Spleen (tissue), 11 donors: Measurements from ENCODE around the gene THUMPD3. TPM values are rescaled to one million over a fixed set of nuclear protein-coding genes. Genes with fewer than 3 reads are reported as not detected.

ENCODE experiments used
- DNase-seq: peaks from one replicate; pipeline ENCODE4 v3.0.0-alpha.2; 2020
- H3K27ac ChIP-seq, 8 donors: fragments of 200-600 bp; sonication (generic) in 7 of 8; 1 replicate in 4 of 8; 2 replicates in 4 of 8; pipeline versions ENCODE4 v1.5.0 to v1.8.0; 2016 to 2021; ENCODE audit warnings: inconsistent platforms in 4 of 8, mild to moderate bottlenecking in 4 of 8, moderate library complexity in 1 of 8
- H3K27me3 ChIP-seq, 7 donors: fragments of 200-600 bp; sonication (generic) in 6 of 7; replicated peaks in 1 of 7; 1 replicate in 4 of 7; 2 replicates in 3 of 7; pipeline versions ENCODE4 v1.5.0 to v1.8.0; 2016 to 2021; ENCODE audit warnings: inconsistent platforms in 3 of 7, mild to moderate bottlenecking in 1 of 7
- H3K36me3 ChIP-seq, 6 donors: fragments of 200-600 bp; sonication (generic) in 5 of 6; 1 replicate in 4 of 6; 2 replicates in 2 of 6; pipeline versions ENCODE4 v1.5.0 to v1.8.0; 2016 to 2021; ENCODE audit warnings: inconsistent platforms in 2 of 6
- H3K4me1 ChIP-seq, 6 donors: fragments of 200-600 bp; sonication (generic) in 5 of 6; 1 replicate in 3 of 6; 2 replicates in 3 of 6; pipeline versions ENCODE4 v1.5.0 to v1.8.0; 2016 to 2021; ENCODE audit warnings: inconsistent platforms in 3 of 6
- H3K4me3 ChIP-seq, 8 donors: fragments of 200-600 bp; sonication (generic) in 7 of 8; 1 replicate in 4 of 8; 2 replicates in 4 of 8; pipeline versions ENCODE4 v1.5.0 to v1.8.0; 2016 to 2021; ENCODE audit warnings: inconsistent platforms in 4 of 8, mild to moderate bottlenecking in 4 of 8, moderate library complexity in 2 of 8
- H3K9me3 ChIP-seq, 8 donors: fragments of 200-600 bp; sonication (generic) in 7 of 8; 1 replicate in 4 of 8; 2 replicates in 4 of 8; pipeline versions ENCODE4 v1.5.0 to v1.8.0; 2016 to 2021; ENCODE audit warnings: inconsistent platforms in 4 of 8
- CTCF ChIP-seq, 11 experiments: fragments of 200-600 bp in 7 of 11; fragments of 450-650 bp in 4 of 11; sonication (generic) in 4 of 11; IDR thresholded peaks in 8 of 11; conservative IDR thresholded peaks in 3 of 11; 1 replicate in 7 of 11; 2 replicates in 4 of 11; pipeline versions ENCODE4 v1.4.0 to v1.8.0; 2016 to 2021; ENCODE audit warnings: antibody characterized with exemption in 11 of 11, inconsistent platforms in 4 of 11, mild to moderate bottlenecking in 1 of 11
- POLR2A ChIP-seq, 3 donors: fragments of 450-650 bp; IDR thresholded peaks; one replicate each; pipeline ENCODE4 v1.5.1; 2017; ENCODE audit warnings: antibody characterized with exemption in 3 of 3, mild to moderate bottlenecking in 1 of 3
- POLR2AphosphoS5 ChIP-seq, 3 donors: sonication (generic); formaldehyde crosslinking; IDR thresholded peaks; one replicate each; pipeline ENCODE4 v1.5.1; 2017; ENCODE audit warnings: antibody characterized with exemption in 3 of 3
- WGBS, 5 donors: extraction: QIAGEN DNeasy Blood & Tissue Kit in 3 of 5; methylation state at CpG; one replicate each; pipeline versions ENCODE4 v1.1.5 to v1.1.7; 2013 to 2018; 5-methylcytosine and 5-hydroxymethylcytosine counted together
- intact Hi-C: fragments of 100-400 bp; cut with DNase I; formaldehyde crosslinking; loops from one replicate; pipeline ENCODE4 v1.15.0; 2023; ENCODE audit warnings: low total_unique reads
- polyA plus RNA-seq, 3 donors: library from polyadenylated mRNA; stranded (reverse); fragments of 200-250 nt; gene quantifications; one replicate each; pipeline ENCODE4 v1.2.1, GENCODE V29; 2013
- total RNA-seq, 7 donors: library from RNA; depleted of rRNA in 3 of 7; stranded (reverse); fragments of >200 nt in 3 of 7; fragmentation: NEBNext Ultra II Directional in 4 of 7; extraction: Animal tissue kit (Norgen Biotek cat#: 25700) in 4 of 7; gene quantifications; one replicate each; pipeline versions ENCODE4 v1.1.0 to v1.2.1, GENCODE V29; 2016 to 2021
- donor health status: healthy with polysubstance abuse.
- donor health status: DM: no; HTN: no; CAD: no; lungs with moderate emphysema.
- donor health status: DM: no; HTN: no; CAD: no.
- donor health status: Bipolar disorder and iron deficiency.
- donor health status: healthy.
- donor health status: DM: no; HTN: no; CAD: no.
- donor health status: DM: yes; HTN: yes; CAD: no.

The THUMPD3 gene
- total and polyA plus RNA-seq, 10 donors, result 16.3 to 36.8 (median 23.8) TPM

GRCh38 chr3:9412293-9412692 is 49.4 kb downstream of the THUMPD3 start:
- DNase-seq, result no peak
- Histone ChIP-seq H3K27ac (no peak overlapping the region), H3K36me3 (peaks cover 0 to 10% (median 3%) of the 10 kb centered on the region in 6 donors), H3K4me3 (no peak overlapping the region), H3K9me3 (no peaks in the 10 kb centered on the region), H3K4me1 (peaks cover 20 to 98% (median 84%) of the 10 kb centered on the region in 6 donors), H3K27me3 (no peaks in the 10 kb centered on the region)
- WGBS, 5 donors, result 72 to 88% (median 75%) methylated on average over 1 of the region's 1 CpG
- intact Hi-C loops, result no loop called here
- no peak for TF ChIP-seq CTCF (IDR thresholded peaks at IDR 0.05 in 8 of 11, conservative IDR thresholded peaks at IDR 0.05 in 3 of 11)

DNA sequence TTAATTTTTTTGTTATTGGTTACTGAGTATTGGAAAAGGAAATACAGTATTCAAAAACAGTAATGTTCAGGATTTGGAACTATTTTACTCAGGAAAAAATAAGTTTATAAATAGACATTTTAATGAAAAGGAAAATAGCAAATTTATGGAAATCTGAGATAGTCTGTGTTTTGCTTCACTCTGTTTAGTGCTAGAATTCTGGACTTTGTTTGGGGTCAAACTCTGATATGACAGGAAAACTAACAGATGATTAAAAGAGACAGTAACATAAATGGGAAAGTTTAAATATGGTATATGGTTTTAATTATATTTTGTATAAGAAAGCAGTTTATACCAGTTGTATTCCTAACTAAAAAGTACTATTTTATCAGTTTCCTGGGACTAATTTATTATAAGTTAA is 52.0 kb downstream of the THUMPD3 start:
- TF ChIP-seq POLR2A (IDR thresholded peaks at IDR 0.05) (no peak), CTCF (IDR thresholded peaks at IDR 0.05 in 8 of 11, conservative IDR thresholded peaks at IDR 0.05 in 3 of 11) (no peak), POLR2AphosphoS5 (IDR thresholded peaks at IDR 0.05) (no peak)
- intact Hi-C loops, result no loop called here
- Histone ChIP-seq H3K27ac (peak overlapping the region in 1 of 8 donors; percentile 7), H3K4me3 (no peak overlapping the region), H3K9me3 (no peaks in the 10 kb centered on the region), H3K36me3 (peaks cover 0 to 19% (median 3%) of the 10 kb centered on the region in 6 donors), H3K27me3 (no peaks in the 10 kb centered on the region), H3K4me1 (peaks cover 6 to 89% (median 67%) of the 10 kb centered on the region in 6 donors)
- no peak for DNase-seq

GRCh38 chr3:9415485-9416138 is 52.8 kb downstream of the THUMPD3 start:
- Histone ChIP-seq H3K4me1 (peaks cover 5 to 89% (median 66%) of the 10 kb centered on the region in 6 donors), H3K36me3 (peaks cover 0 to 19% (median 3%) of the 10 kb centered on the region in 6 donors), H3K9me3 (no peaks in the 10 kb centered on the region), H3K27ac (peak overlapping the region in 2 of 8 donors; percentile 1 to 17), H3K4me3 (no peak overlapping the region), H3K27me3 (no peaks in the 10 kb centered on the region)
- 87 to 95% (median 91%) methylated on average over 6 of the region's 6 CpGs for WGBS, 5 donors
- TF ChIP-seq CTCF (IDR thresholded peaks at IDR 0.05 in 8 of 11, conservative IDR thresholded peaks at IDR 0.05 in 3 of 11), result no peak
- no peak for TF ChIP-seq POLR2A (IDR thresholded peaks at IDR 0.05)
- no peak for TF ChIP-seq POLR2AphosphoS5 (IDR thresholded peaks at IDR 0.05)
- no peak for DNase-seq
- intact Hi-C loops, result no loop called here

GRCh38 chr3:9416139-9416780 is 53.4 kb downstream of the THUMPD3 start:
- Histone ChIP-seq H3K4me1 (peaks cover 0 to 89% (median 66%) of the 10 kb centered on the region in 6 donors), H3K36me3 (peaks cover 0 to 19% (median 3%) of the 10 kb centered on the region in 6 donors), H3K9me3 (no peaks in the 10 kb centered on the region), H3K27me3 (no peaks in the 10 kb centered on the region), H3K27ac (peak overlapping the region in 2 of 8 donors; percentile 1 to 17), H3K4me3 (no peak overlapping the region)
- WGBS, 5 donors, result 50 to 62% (median 58%) methylated on average over 3 of the region's 3 CpGs
- no peak for TF ChIP-seq POLR2AphosphoS5 (IDR thresholded peaks at IDR 0.05)
- TF ChIP-seq POLR2A (IDR thresholded peaks at IDR 0.05), result no peak
- TF ChIP-seq CTCF (IDR thresholded peaks at IDR 0.05 in 8 of 11, conservative IDR thresholded peaks at IDR 0.05 in 3 of 11), result no peak
- no peak for DNase-seq
- intact Hi-C loops, result no loop called here
